ENCODE results near the gene SNORC.
A peak's percentile ranks its signal among the peaks of the same experiment; 100 is the strongest.
"Not testable (repeated sequence)": the region's sequence is repeated elsewhere in the genome, so short reads cannot be mapped to it uniquely, and the experiment has no call there.

Gene SNORC

DNA sequence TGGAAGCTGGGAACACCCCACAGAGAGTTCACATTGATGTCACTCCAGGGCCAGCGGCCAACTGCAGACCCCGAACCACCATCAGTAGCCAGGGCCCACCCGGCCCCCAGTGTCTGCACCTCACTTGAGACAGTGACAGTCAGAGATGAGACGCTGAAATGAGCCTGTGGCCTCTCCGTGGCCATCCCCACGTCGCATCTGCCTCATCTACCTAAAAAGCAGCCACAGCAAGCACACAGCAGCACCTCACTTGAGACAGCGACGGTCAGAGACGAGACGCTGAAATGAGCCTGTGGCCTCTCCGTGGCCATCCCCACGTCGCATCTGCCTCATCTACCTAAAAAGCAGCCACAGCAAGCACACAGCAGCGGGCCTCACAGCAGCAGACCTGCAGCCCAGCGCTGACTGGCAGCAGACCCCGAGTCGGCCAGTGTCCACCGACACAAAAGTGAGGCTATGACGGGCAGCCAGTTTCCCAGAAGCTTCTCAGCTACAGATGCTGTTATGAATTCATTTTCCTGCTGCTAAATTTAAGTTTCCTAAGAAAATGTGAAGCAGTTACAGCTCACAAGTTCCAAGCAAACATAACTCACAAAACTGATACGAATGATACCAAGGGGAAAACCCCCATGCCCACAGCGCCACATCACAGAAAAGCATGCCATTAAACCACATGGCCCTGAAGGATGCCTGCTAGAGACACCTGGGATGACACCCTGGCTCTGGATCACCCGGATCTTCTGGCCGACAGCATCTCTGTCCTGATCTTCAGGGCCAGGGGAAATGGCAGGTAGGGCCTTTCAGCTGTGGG is 27.7 kb downstream of the SNORC start:
- DNase-seq: peak; percentile 37

- DNase-seq: no peak
Observed at GRCh38 chr2:232898592-232899543, 28.8 kb downstream of the SNORC start.

GRCh38 chr2:232900811-232901735 is 31.0 kb downstream of the SNORC start:
- DNase-seq: no peak

DNA sequence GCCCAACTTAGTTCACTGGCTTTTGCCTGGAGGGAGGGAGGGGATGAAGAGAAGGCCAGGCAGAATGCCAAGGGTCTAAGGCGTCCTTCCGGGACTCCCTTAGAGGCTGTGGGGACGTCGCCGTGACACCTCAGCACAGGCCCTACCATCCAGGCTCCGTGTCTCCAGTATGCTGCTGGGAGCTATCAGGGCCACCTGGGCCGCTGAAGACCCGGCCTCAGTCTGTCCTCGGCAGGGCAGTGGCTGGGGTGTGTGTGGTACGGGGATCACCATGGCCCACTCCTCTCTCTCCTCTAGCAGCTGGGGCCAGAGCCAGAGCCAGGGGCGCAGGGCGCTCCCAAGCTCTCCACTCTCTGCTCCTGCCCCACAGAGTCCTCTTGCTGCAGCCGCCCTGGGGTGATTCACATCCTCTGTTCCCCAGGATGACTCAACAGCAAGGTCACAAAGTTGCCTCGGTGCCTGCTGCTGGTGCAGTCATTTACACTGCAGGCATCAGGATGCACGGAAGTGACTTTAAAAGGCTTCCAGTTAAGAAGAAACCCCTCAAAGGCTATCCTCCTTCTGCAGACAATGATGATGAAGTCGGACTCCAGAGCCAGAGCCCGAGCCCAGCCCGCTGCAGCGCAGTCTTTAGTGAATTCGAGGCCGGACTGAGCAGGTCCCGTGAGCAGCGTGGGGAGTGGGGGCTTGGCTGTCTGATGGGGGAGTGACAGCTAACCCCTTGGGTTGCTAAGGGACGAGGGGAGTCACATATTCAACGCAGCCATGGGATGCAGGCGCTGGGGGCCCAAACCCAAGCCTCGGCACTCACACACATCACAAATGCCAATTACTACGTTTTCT is 31.9 kb downstream of the SNORC start:
- peak; percentile 32 for DNase-seq

- no peak for DNase-seq
Observed at GRCh38 chr2:232903989-232904388, 33.9 kb downstream of the SNORC start.

DNA sequence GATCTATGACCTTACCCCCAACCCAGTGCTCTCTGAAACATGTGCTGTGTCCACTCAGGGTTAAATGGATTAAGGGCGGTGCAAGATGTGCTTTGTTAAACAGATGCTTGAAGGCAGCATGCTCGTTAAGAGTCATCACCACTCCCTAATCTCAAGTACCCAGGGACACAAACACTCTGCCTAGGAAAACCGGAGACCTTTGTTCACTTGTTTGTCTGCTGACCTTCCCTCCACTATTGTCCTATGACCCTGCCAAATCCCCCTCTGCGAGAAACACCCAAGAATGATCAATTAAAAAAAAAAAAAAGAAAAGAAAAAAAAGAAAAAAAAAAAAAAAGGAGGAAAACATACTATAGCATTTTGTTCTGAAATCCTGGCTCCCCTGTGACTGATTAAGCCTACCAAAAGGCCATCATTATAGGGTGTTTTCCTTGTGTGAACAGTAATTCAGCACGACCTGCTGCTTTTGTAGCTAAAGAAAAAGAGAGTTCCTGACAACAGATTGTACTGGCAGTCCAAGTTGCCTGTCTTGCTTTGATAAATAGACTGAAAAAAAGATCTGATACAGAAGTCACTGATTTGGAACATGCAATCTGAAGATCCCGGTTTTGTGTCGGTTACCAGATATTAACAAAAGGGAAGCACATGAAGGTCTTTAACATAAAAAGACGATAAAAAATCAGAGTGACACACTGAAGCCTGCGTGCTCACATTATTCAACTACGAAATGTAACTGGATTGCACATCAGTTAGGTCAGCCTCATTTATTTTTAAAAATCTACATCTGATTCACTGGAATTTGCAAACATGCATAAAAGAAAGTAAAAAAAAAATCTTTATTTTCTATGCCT is 37.0 kb downstream of the SNORC start:
- DNase-seq: not testable (repeated sequence)

- not testable (repeated sequence) for DNase-seq
Observed at GRCh38 chr2:232907718-232908085, 37.6 kb downstream of the SNORC start.

GRCh38 chr2:232908695-232909094 is 38.6 kb downstream of the SNORC start:
- DNase-seq: no peak

GRCh38 chr2:232910376-232910775 is 40.3 kb downstream of the SNORC start:
- no peak for DNase-seq

DNA sequence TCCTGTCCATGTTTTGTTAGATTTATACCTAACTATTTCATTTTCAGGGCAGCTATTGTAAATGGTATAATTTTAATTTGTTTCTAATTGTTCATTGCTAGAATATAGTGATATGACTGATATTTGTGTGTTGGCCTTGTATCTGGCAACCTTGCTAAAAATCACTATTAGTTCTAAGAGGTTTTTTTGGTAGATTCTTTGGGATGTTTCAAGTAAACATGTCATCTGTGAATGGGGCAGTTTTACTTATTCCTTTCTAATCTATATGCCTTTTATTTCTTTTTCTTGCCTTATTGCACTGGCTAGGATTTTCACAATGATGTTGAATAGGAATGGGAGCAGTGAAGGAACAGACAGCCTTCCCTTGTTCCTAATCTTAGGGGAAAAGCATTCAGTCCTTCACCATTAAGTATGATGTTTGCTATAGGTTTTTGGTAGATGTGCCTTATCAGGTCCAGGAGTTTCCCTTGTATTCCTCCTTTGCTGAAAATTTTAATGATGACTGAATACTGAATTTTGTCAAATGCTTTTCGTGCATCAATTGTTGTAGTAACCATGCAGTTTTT is 41.7 kb downstream of the SNORC start:
- DNase-seq: no peak

GRCh38 chr2:232913903-232914302 is 43.8 kb downstream of the SNORC start:
- DNase-seq: no peak

DNA sequence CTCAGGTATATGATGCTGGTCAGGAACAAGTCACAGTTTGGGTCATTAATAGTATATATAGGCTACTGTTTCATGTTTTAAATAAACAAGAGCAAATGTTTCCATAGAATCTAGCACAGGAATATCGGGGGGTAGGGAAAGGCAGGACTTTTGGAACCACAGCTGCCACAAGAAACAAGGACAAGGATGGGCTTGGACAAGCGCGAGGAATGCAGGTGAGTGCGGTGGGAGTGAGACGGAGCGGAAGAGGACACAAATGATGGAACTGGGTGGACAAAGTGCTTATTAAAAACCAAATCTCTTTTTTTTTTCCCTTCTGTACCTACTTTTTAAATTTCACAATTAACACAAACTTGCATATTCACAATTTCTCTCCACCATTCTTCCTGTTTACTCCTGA is 49.1 kb downstream of the SNORC start:
- DNase-seq: no peak

DNA sequence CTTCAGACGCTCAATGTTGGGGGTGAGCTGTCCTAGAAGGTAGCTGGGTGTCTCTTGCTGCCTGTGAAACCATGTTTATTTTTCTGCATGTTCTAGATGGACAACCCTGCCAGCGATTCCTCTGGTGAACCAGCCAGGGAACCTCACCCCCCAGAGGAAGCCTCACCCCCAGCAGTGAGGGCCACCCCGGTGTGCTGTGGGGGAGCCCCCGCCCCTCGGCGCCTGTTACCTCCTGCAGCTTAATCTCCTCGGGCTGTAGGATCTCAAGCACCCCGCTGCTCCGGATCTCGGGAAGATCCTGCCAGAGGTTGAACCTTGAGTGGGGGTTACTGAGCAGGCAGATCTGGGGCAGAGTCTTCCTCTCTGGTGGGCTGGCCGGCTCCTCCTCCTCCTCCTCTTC is 50.0 kb downstream of the SNORC start:
- no peak for DNase-seq

DNA sequence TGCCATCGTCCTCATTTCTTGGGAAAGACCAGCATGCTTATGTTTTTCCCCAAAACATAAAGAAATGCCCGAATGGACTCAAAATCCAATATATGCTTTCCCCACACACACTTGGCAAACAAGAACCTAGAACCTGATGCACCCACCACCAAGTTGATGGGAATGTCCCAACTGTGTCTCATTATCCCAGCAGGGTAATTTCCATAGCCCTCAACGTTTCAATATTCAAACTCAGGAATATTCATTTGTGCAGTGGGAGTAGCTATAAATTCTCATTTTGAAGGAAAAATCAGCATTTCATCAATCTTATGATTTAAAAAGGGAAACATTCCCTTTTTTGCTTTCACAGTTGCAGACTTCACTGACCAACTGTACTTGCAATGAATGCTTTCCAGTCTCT is 50.7 kb downstream of the SNORC start:
- DNase-seq: no peak

GRCh38 chr2:232924433-232924832 is 54.4 kb downstream of the SNORC start:
- no peak for DNase-seq

DNA sequence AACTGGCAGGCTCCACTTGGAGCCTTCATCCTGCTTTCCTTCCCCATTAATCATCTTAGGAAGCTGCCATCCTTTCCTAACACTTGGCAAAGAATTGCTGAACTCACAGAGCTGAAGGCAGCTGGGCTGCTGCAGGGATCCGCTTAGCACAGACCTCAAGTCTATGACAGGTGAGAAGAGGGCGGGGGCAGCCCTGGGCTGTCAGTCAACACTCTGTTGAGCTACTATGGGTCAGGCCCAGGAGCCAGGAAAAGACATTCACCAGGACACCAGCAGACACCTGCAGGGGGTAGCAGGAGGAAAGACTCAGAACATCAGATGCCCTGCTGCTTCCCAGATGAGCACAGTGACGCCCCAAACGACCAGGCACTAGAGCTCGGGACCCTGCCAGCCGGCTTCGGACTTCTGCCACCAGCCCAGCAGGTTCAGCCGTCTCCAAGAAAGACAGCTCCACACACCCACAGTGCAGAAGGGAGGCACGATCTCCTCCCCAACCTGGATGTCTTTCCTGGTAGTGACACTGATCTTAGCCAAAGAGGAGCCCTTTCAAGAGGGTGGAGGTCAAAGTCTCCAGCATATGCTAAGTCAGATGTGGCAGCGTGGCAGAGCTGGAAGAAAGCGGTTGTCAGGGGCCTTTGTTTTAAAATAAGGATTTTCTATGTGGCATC is 55.2 kb downstream of the SNORC start:
- DNase-seq: no peak

DNA sequence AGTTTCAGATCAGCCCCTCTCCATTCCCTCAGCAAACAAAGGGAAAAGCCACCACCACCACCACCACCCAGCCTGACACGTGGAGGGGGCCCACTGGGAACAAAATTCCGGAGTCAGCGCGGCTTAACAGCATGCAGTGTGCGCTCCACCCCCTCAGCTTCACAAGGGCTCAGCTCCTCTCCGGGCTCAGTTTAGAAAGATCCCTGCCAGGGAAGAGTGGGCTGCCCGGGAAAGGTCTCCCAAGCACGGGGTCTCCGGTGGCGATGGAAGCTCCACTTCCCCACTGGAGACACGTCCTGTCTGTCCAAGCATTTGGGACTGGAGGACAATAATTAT is 55.7 kb downstream of the SNORC start:
- DNase-seq: no peak

- DNase-seq: no peak
Observed at GRCh38 chr2:232926431-232926939, 56.4 kb downstream of the SNORC start.

DNA sequence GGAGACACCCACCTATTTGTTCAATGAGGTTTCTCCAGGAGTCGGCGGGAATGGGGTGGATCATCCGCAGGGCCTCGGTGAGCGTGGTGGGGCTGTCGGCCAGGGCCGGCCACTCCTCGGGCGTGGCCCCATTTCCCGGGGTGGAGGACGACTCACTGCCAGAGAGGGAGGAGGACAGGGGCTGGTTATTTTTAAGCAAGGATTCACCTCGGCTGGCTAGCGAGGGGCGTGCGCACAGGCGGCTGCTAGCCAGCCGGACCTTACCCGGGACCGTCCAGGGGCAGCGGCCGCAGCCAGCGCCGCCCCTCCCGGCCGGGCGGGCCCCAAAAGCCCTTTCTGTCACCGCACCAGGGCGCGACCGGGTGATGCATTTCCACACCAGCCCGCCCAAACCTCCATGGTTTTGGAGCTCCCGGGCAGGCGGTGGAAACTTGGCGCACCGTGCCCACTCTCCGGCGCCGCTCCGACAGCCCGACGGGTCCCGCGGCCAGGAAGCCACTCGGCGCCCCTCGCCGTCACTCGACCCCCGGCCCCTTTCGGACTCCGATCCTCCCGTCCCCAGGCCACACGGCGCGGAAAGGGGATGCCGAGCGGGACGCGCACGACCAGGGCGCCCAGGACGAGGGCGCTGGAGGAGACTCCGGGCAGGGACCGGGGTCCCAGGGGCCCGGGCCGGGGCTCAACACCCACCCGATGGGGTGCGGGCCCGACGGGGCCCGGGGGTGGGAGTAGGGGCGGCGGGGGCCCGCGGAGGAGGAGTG is 57.1 kb downstream of the SNORC start:
- no peak for DNase-seq
